Naive thymus-derived CD8-positive, alpha-beta T cell (primary cell): ENCODE results near the gene BMPR2. TPM values are rescaled to one million over a fixed set of nuclear protein-coding genes. Genes with fewer than 3 reads are reported as not detected.

Source experiments
- ATAC-seq, 2 donors: fragments of 150-1000 bp; cut with Tn5 transposase in 1 of 2; sonication (Bioruptor Pico), chemical (Tn5 transposase) in 1 of 2; 1 replicate in 1 of 2; 2 replicates in 1 of 2; pipeline ENCODE4 v1.10.0; 2021; ENCODE audit warnings: mild to moderate bottlenecking in 2 of 2, moderate library complexity in 2 of 2
- POLR2A ChIA-PET: fragments of 350-600 bp; sonication (Branson Sonifier 250); formaldehyde crosslinking; loops from one replicate; lab custom pipeline; 2021; ENCODE audit warnings: antibody characterized with exemption; lab: Charles Lee
- DNase-seq, 10 donors: peaks; one replicate each; pipeline versions ENCODE4 v3.0.0 to v3.0.0-alpha.2; 2020 to 2022
- H3K27ac Mint-ChIP-seq, 10 donors: one replicate each; pipeline ENCODE4 v1.8.0; 2020 to 2022; ENCODE audit warnings: mild to moderate bottlenecking in 10 of 10, mixed read lengths in 10 of 10, moderate library complexity in 4 of 10, inconsistent platforms in 1 of 10
- H3K27me3 Mint-ChIP-seq, 5 donors: one replicate each; pipeline ENCODE4 v1.8.0; 2021 to 2022; ENCODE audit warnings: mixed read lengths in 5 of 5
- H3K36me3 Mint-ChIP-seq, 3 donors: one replicate each; pipeline ENCODE4 v1.8.0; 2020 to 2022; ENCODE audit warnings: mixed read lengths in 3 of 3, mild to moderate bottlenecking in 2 of 3, inconsistent platforms in 1 of 3
- H3K4me1 Mint-ChIP-seq, 4 donors: one replicate each; pipeline ENCODE4 v1.8.0; 2021 to 2022; ENCODE audit warnings: mixed read lengths in 4 of 4
- H3K4me3 Mint-ChIP-seq, 10 donors: one replicate each; pipeline ENCODE4 v1.8.0; 2020 to 2022; ENCODE audit warnings: mild to moderate bottlenecking in 10 of 10, mixed read lengths in 10 of 10, moderate library complexity in 6 of 10, inconsistent platforms in 1 of 10
- H3K9me3 Mint-ChIP-seq, 9 donors: one replicate each; pipeline ENCODE4 v1.8.0; 2020 to 2022; ENCODE audit warnings: mixed read lengths in 9 of 9, mild to moderate bottlenecking in 3 of 9, inconsistent platforms in 1 of 9, moderate library complexity in 1 of 9
- polyA plus RNA-seq, 3 donors: library from polyadenylated mRNA; unstranded; fragments of 300-500 nt; fragmentation: Illumina TruSeq; gene quantifications; one replicate each; pipeline ENCODE4 v1.2.3, GENCODE V29; 2021
- total RNA-seq, 8 experiments: library from RNA in 2 of 8; stranded (reverse) in 2 of 8; gene quantifications; one replicate each; pipeline ENCODE4 v1.2.3 and lab custom pipeline; 2021 to 2026

BMPR2 gene
- total and polyA plus RNA-seq, 5 experiments from 2014 or later: 3.0 to 35.4 (median 4.6) TPM

GRCh38 chr2:202599911-202600310 is 223.8 kb downstream of the BMPR2 start:
- H3K36me3 Mint-ChIP-seq: no peaks in the 10 kb centered on the region
- POLR2A ChIA-PET: no interaction called here
- H3K27me3 Mint-ChIP-seq: no peaks in the 10 kb centered on the region
- H3K4me1 Mint-ChIP-seq: peaks cover 0 to 10% (median 3%) of the 10 kb centered on the region in 4 donors
- no peaks in the 10 kb centered on the region for H3K9me3 Mint-ChIP-seq
- DNase-seq (no peak), ATAC-seq (no peak)
- no peak overlapping the region for H3K27ac Mint-ChIP-seq
- H3K4me3 Mint-ChIP-seq: no peak overlapping the region

GRCh38 chr2:202604699-202605098 is 228.6 kb downstream of the BMPR2 start:
- H3K27ac Mint-ChIP-seq: no peak overlapping the region
- H3K27me3 Mint-ChIP-seq: no peaks in the 10 kb centered on the region
- no peak overlapping the region for H3K4me3 Mint-ChIP-seq
- H3K9me3 Mint-ChIP-seq: no peaks in the 10 kb centered on the region
- H3K4me1 Mint-ChIP-seq: peaks cover 0 to 18% (median 8%) of the 10 kb centered on the region in 4 donors
- peaks cover 0 to 2% (median 0%) of the 10 kb centered on the region in 3 donors for H3K36me3 Mint-ChIP-seq
- ATAC-seq (no peak), DNase-seq (no peak)
- POLR2A ChIA-PET: no interaction called here

- H3K4me1 Mint-ChIP-seq: peaks cover 0 to 23% (median 11%) of the 10 kb centered on the region in 4 donors
- no peak for ATAC-seq
These were observed 229.0 kb downstream of the BMPR2 start for GRCh38 chr2:202605174-202605573.

GRCh38 chr2:202608142-202608852 is 232.2 kb downstream of the BMPR2 start:
- POLR2A ChIA-PET: no interaction called here
- H3K36me3 Mint-ChIP-seq: peaks cover 0 to 2% (median 0%) of the 10 kb centered on the region in 3 donors
- no peak overlapping the region for H3K27ac Mint-ChIP-seq
- DNase-seq (no peak), ATAC-seq (no peak)
- H3K27me3 Mint-ChIP-seq: no peaks in the 10 kb centered on the region
- H3K4me3 Mint-ChIP-seq: no peak overlapping the region
- peaks cover 0 to 28% (median 5%) of the 10 kb centered on the region in 4 donors for H3K4me1 Mint-ChIP-seq
- H3K9me3 Mint-ChIP-seq: no peaks in the 10 kb centered on the region

More at GRCh38 chr2:202605174-202605573, 229.0 kb downstream of the BMPR2 start:
- H3K27me3 Mint-ChIP-seq: no peaks in the 10 kb centered on the region
- peaks cover 0 to 2% (median 0%) of the 10 kb centered on the region in 3 donors for H3K36me3 Mint-ChIP-seq
- H3K9me3 Mint-ChIP-seq: no peaks in the 10 kb centered on the region
- no peak overlapping the region for H3K4me3 Mint-ChIP-seq
- no peak for DNase-seq
- H3K27ac Mint-ChIP-seq: no peak overlapping the region
- POLR2A ChIA-PET: no interaction called here

- peaks cover 0 to 27% (median 5%) of the 10 kb centered on the region in 4 donors for H3K4me1 Mint-ChIP-seq
- no peak overlapping the region for H3K4me3 Mint-ChIP-seq
- H3K9me3 Mint-ChIP-seq: no peaks in the 10 kb centered on the region
- POLR2A ChIA-PET: no interaction called here
- no peaks in the 10 kb centered on the region for H3K27me3 Mint-ChIP-seq
- DNase-seq: no peak
- peaks cover 0 to 2% (median 0%) of the 10 kb centered on the region in 3 donors for H3K36me3 Mint-ChIP-seq
- ATAC-seq: no peak
- peak overlapping the region in 1 of 10 donors; percentile 7 for H3K27ac Mint-ChIP-seq
These were observed 233.4 kb downstream of the BMPR2 start for GRCh38 chr2:202609381-202610145.

GRCh38 chr2:202610380-202610779 is 234.3 kb downstream of the BMPR2 start:
- Mint-ChIP-seq H3K4me1 (peaks cover 0 to 26% (median 5%) of the 10 kb centered on the region in 4 donors), H3K4me3 (no peak overlapping the region), H3K27ac (no peak overlapping the region), H3K27me3 (no peaks in the 10 kb centered on the region), H3K9me3 (no peaks in the 10 kb centered on the region), H3K36me3 (peaks cover 0 to 2% (median 0%) of the 10 kb centered on the region in 3 donors)
- no peak for ATAC-seq
- POLR2A ChIA-PET: interaction anchor here (1.4 kb wide), 1 partner anchor 24 kb away, joined by 4 read pairs; the partner anchor contains the start of gene FAM117B
- DNase-seq: no peak

GRCh38 chr2:202612145-202612544 is 236.0 kb downstream of the BMPR2 start:
- H3K36me3 Mint-ChIP-seq: peaks cover 0 to 2% (median 0%) of the 10 kb centered on the region in 3 donors
- no peaks in the 10 kb centered on the region for H3K27me3 Mint-ChIP-seq
- H3K4me1 Mint-ChIP-seq: peaks cover 0 to 26% (median 7%) of the 10 kb centered on the region in 4 donors
- no peak overlapping the region for H3K4me3 Mint-ChIP-seq
- H3K9me3 Mint-ChIP-seq: no peaks in the 10 kb centered on the region
- POLR2A ChIA-PET: interaction anchor here (0.6 to 0.7 kb wide), 2 partner anchors 11 to 21 kb away, joined by 3 to 4 read pairs; no protein-coding TSS in a partner anchor
- no peak for ATAC-seq
- H3K27ac Mint-ChIP-seq: no peak overlapping the region
- DNase-seq: no peak

- no peaks in the 10 kb centered on the region for H3K27me3 Mint-ChIP-seq
- H3K27ac Mint-ChIP-seq: no peak overlapping the region
- no peaks in the 10 kb centered on the region for H3K36me3 Mint-ChIP-seq
- DNase-seq: no peak
- POLR2A ChIA-PET: no interaction called here
- no peak overlapping the region for H3K4me3 Mint-ChIP-seq
- ATAC-seq: no peak
- H3K4me1 Mint-ChIP-seq: peaks cover 0 to 20% (median 7%) of the 10 kb centered on the region in 4 donors
- H3K9me3 Mint-ChIP-seq: no peaks in the 10 kb centered on the region
These were observed 237.4 kb downstream of the BMPR2 start for GRCh38 chr2:202613479-202613878.

Other genes with a start within 250 kb of the BMPR2 start
- 10 to 100 TPM; 53.0 to 57.7 TPM for gene SUMO1, start 137.7 kb upstream of the BMPR2 start, total RNA-seq
- 100 to 1,000 TPM; 136 to 166 (median 164) TPM for gene SUMO1, start 137.7 kb upstream of the BMPR2 start, polyA plus RNA-seq
- gene NOP58, start 110.6 kb upstream of the BMPR2 start, total RNA-seq: 100 to 1,000 TPM; 130 to 132 TPM
- gene NOP58, start 110.6 kb upstream of the BMPR2 start, polyA plus RNA-seq: 100 to 1,000 TPM in 1 of 3 donors, 10 to 100 TPM in 2; 89.1 to 106 (median 96.5) TPM